Nucleus accumbens (tissue), 56 donors: ENCODE results near the gene PGGHG.
"Not testable (repeated sequence)": the region's sequence is repeated elsewhere in the genome, so short reads cannot be mapped to it uniquely, and the experiment has no call there.

Experiments used
- DNase-seq, 56 donors: peaks; one replicate each; lab custom pipeline; 2025; lab: John Stamatoyannopoulos, UW

The PGGHG gene

GRCh38 chr11:284105-285020 is 4.6 kb upstream of the PGGHG start:
- no peak for DNase-seq

GRCh38 chr11:285021-285893 is 3.7 kb upstream of the PGGHG start:
- DNase-seq: no peak

GRCh38 chr11:285894-286220 is 3.1 kb upstream of the PGGHG start:
- no peak for DNase-seq

- DNase-seq: not testable (repeated sequence)
These were observed 1.7 kb upstream of the PGGHG start for GRCh38 chr11:286977-287820.

- DNase-seq: no peak
These were observed 977 bp upstream of the PGGHG start for GRCh38 chr11:287821-288477.

- no peak for DNase-seq
These were observed 429 bp downstream of the PGGHG start for GRCh38 chr11:289398-289711.

- no peak for DNase-seq
These were observed 1.0 kb downstream of the PGGHG start for GRCh38 chr11:289712-290620.

GRCh38 chr11:290621-291231 is 1.8 kb downstream of the PGGHG start:
- DNase-seq: no peak

GRCh38 chr11:291281-292210 is 2.6 kb downstream of the PGGHG start:
- DNase-seq: no peak

GRCh38 chr11:292211-293121 is 3.5 kb downstream of the PGGHG start:
- DNase-seq: no peak

- DNase-seq: no peak
These were observed 4.4 kb downstream of the PGGHG start for GRCh38 chr11:293271-293851.

GRCh38 chr11:293852-294661 is 5.1 kb downstream of the PGGHG start:
- no peak for DNase-seq

- no peak for DNase-seq
These were observed 5.9 kb downstream of the PGGHG start for GRCh38 chr11:294780-295179.

- DNase-seq: no peak
These were observed 6.6 kb downstream of the PGGHG start for GRCh38 chr11:295351-296170.
